Liver (tissue), 3 donors: ENCODE data around the gene TTYH3.
"Not testable (repeated sequence)": the region's sequence is repeated elsewhere in the genome, so short reads cannot be mapped to it uniquely, and the experiment has no call there.

Experiments
- GABPA ChIP-seq, 2 donors: IDR thresholded peaks in 1 of 2; conservative IDR thresholded peaks in 1 of 2; 2 replicates each; pipeline ENCODE4 v1.6.1; 2016; ENCODE audit warnings: antibody characterized with exemption in 2 of 2, mild to moderate bottlenecking in 1 of 2, moderate library complexity in 1 of 2
- HNF4A ChIP-seq, 2 donors: conservative IDR thresholded peaks; 2 replicates each; pipeline ENCODE4 v1.6.1; 2016; ENCODE audit warnings: antibody characterized with exemption in 2 of 2, mild to moderate bottlenecking in 2 of 2
- JUND ChIP-seq, 2 donors: IDR thresholded peaks; 2 replicates each; pipeline ENCODE4 v1.6.1; 2016; ENCODE audit warnings: antibody characterized with exemption in 2 of 2
- SP1 ChIP-seq: IDR thresholded peaks from 2 replicates; pipeline ENCODE4 v1.6.1; 2018; ENCODE audit warnings: antibody characterized with exemption, mild to moderate bottlenecking
- TAF1 ChIP-seq: conservative IDR thresholded peaks from 2 replicates; pipeline ENCODE4 v1.6.1; 2016; ENCODE audit warnings: antibody characterized with exemption, mild to moderate bottlenecking
- TF ChIP-seq, protein P1 (sequence below): fragments of 150-350 bp; IDR thresholded peaks from 2 replicates; pipeline ENCODE4 v1.5.1; 2017; ENCODE audit warnings: improper control_type of control experiment, low read depth, low read length; ENCODE audit not compliant: missing input control
- donor health status: healthy.
- donor health status: healthy.

DNA sequence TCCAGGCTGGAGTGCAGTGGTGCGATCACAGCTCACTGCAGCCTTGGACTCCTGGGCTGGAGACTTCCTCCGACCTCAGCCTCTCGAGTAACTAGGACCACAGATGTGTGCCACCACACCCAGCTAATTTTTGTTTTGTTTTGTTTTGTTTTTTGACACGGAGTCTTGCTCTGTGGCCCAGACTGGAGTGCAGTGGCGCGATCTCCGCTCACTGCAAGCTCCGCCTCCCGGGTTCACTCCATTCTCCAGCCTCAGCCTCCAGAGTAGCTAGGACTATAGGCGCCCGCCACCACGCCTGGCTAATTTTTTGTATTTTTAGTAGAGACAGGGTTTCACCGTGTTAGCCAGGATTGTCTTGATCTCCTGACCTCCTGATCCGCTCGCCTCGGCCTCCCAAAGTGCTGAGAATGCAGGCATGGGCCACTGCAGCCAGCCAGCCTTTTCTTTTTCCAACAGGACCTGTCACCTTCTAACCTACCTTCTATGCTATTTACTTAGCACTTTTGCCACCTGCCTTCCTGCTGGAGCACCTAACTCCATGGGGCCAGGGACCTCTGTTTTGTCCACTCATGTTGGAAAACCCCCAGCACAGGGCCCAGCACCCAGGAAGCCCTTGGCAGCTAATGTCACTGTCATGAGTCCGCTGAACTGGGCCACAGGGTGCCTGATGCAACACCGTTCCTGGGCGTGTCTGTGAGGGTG, 61.8 kb downstream of the TTYH3 start:
- peak in 1 of 2 donors; percentile 54 for TF ChIP-seq JUND (IDR thresholded peaks at IDR 0.05)
- TF ChIP-seq, protein P1, sequence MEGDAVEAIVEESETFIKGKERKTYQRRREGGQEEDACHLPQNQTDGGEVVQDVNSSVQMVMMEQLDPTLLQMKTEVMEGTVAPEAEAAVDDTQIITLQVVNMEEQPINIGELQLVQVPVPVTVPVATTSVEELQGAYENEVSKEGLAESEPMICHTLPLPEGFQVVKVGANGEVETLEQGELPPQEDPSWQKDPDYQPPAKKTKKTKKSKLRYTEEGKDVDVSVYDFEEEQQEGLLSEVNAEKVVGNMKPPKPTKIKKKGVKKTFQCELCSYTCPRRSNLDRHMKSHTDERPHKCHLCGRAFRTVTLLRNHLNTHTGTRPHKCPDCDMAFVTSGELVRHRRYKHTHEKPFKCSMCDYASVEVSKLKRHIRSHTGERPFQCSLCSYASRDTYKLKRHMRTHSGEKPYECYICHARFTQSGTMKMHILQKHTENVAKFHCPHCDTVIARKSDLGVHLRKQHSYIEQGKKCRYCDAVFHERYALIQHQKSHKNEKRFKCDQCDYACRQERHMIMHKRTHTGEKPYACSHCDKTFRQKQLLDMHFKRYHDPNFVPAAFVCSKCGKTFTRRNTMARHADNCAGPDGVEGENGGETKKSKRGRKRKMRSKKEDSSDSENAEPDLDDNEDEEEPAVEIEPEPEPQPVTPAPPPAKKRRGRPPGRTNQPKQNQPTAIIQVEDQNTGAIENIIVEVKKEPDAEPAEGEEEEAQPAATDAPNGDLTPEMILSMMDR: not testable (repeated sequence)
- TF ChIP-seq GABPA (IDR thresholded peaks at IDR 0.05 in 1 of 2, conservative IDR thresholded peaks at IDR 0.05 in 1 of 2); TAF1: not testable (repeated sequence)
- peak; percentile 59 for TF ChIP-seq SP1
- TF ChIP-seq HNF4A (conservative IDR thresholded peaks at IDR 0.05): peak; percentile 39 to 75
